ENCODE measurements around the gene TRANK1.

- TF ChIP-seq, protein P1, sequence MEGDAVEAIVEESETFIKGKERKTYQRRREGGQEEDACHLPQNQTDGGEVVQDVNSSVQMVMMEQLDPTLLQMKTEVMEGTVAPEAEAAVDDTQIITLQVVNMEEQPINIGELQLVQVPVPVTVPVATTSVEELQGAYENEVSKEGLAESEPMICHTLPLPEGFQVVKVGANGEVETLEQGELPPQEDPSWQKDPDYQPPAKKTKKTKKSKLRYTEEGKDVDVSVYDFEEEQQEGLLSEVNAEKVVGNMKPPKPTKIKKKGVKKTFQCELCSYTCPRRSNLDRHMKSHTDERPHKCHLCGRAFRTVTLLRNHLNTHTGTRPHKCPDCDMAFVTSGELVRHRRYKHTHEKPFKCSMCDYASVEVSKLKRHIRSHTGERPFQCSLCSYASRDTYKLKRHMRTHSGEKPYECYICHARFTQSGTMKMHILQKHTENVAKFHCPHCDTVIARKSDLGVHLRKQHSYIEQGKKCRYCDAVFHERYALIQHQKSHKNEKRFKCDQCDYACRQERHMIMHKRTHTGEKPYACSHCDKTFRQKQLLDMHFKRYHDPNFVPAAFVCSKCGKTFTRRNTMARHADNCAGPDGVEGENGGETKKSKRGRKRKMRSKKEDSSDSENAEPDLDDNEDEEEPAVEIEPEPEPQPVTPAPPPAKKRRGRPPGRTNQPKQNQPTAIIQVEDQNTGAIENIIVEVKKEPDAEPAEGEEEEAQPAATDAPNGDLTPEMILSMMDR (IDR thresholded peaks at IDR 0.05): peak in 1 of 6 experiments; percentile 22
- peak in 1 of 4 donors; percentile 26 for TF ChIP-seq POLR2A (IDR thresholded peaks at IDR 0.05)
Measured at GRCh38 chr3:36965440-36965839, 20.6 kb upstream of the TRANK1 start.

All from upper lobe of left lung (tissue), 4 donors.